ENCODE measurements around the gene POLR2J2. TPM values are rescaled to one million over a fixed set of nuclear protein-coding genes. Genes with fewer than 3 reads are reported as not detected.

POLR2J2 gene
- total RNA-seq, 1 donor from 2014 or later = 20.6 TPM

Other genes with a start within 250 kb of the POLR2J2 start
- 18.0 TPM for gene ORAI2, start 238.1 kb downstream of the POLR2J2 start, total RNA-seq
- gene ALKBH4, start 206.8 kb downstream of the POLR2J2 start, total RNA-seq = 8.6 TPM
- 11.1 TPM for gene LRWD1, start 206.7 kb downstream of the POLR2J2 start, total RNA-seq
- gene POLR2J, start 192.7 kb downstream of the POLR2J2 start, total RNA-seq = 31.6 TPM
- gene RASA4B, start 153.9 kb downstream of the POLR2J2 start, total RNA-seq = 59.3 TPM
- 31.6 TPM for gene UPK3BL2, start 128.0 kb downstream of the POLR2J2 start, total RNA-seq
- 0.31 TPM for gene SPDYE2, start 120.4 kb downstream of the POLR2J2 start, total RNA-seq
- gene POLR2J3, start 99.1 kb downstream of the POLR2J2 start, total RNA-seq = 64.2 TPM
- 233 TPM for gene RASA4, start 54.9 kb downstream of the POLR2J2 start, total RNA-seq
- gene UPK3BL1, start 28.9 kb downstream of the POLR2J2 start, total RNA-seq = 23.0 TPM
- not detected for gene SPDYE2B, start 21.3 kb downstream of the POLR2J2 start, total RNA-seq
- gene FAM185A, start 77.3 kb upstream of the POLR2J2 start, total RNA-seq = 13.1 TPM
- gene LRRC17, start 241.3 kb upstream of the POLR2J2 start, total RNA-seq = 4.2 TPM

All from sciatic nerve (tissue), 1 donor.